Stimulated activated CD4-positive, alpha-beta T cell treated with anti-CD3 and anti-CD28 coated beads, Interleukin-4, amount 100 ng/mL, for 4 hours (primary cell): ENCODE results near the gene MKX.

Experiments
- DNase-seq, 2 experiments: peaks; one replicate each; pipeline ENCODE4 v3.0.0-alpha.2; 2020

The MKX gene

DNA sequence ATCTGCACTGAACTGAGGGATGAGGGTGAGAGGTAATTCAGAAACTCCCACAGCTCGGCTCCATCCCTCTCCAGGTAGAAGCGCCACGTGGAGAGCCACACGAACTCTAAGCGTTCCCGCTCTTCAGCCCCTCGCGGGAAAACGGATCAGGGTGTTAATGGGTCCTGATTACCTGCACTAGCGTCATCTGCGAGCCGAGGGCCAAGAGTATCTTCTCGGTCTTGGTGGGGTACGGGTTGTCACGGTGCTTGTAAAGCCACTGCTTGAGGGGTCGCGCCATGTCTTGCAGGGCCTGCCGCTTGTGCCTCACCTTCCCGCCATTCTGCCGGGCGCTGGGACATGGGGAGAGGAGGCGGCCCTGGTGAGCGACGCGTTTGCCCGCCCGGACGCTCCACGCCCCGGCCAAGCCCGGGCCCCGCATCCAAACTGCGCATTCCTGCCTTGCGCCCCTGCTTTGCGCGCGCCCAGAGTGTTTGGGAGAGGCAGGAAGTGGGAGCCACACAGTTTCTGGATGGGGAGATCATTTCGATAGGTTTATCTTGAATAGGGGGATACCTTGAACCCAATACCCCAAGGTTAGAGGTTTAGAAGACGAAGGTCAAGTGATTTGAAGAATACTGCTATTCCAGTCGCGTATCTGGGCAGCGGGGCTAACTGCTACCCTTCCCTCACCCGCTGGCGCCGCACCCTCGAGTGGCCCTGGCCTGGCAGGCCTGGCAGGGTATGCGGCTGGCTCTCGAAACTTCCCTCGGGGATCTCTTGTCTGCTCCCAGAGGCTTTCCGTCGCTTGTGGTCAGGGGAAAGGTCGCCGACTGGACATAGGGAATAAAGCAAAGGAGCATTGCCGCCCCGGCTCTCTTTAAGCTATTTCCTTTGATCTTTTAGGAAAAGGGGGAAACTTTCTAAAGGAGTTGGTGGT is 4.2 kb downstream of the MKX start:
- DNase-seq = no peak

DNA sequence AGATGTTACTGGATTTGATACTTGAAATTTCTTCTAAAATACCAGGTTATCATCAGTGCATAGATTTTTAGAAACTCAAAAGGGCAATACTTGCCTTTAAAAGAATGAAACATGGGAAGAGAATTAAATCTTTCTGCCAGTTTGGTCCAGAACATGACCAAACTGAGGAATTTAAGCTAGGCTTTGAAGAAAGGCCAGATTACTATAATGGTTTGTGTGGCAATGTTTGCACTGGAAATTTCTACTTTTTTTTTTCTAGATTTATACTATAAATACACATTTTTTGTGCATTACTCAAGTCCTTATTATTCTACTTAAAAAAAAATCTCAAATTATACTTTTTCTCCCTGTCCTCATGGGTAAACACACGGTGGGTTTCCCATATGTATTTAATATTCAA is 9.2 kb downstream of the MKX start:
- DNase-seq = no peak

DNA sequence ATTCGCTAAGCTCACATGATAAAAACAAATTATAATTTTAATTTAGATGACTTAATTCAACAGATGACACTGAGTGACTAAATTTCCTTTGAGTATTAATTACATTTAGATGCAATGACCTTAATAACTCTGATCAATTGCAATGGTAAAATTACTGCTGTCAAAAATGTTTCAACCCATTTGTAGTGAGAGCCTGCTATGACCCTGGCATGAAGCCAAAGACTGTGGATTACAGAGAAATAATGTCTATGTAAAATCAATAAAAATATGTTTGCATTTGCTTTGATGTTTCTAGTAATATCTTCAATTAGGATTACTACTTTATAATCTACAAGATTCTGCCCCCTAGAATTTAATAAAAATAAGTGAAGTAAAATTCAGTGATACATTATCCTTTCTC is 15.6 kb downstream of the MKX start:
- DNase-seq = no peak

DNA sequence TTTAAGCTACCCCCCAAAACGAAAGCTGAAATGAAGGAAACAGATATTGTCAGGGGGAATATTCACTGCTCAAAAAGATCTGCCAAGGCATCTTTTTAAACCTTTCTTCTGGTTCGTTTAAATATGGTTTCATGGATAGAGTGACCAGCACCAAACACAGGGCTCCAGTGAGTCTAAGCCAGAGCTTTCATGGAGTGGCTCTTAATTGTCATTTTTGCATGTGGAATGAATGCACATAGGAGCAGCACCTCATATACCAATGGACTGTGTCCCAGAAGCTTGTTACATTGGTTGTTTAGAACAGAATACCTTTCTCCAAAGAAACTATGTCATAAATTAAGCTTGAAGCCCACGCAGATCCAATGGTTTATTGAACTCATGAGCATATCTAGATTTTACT is 17.3 kb downstream of the MKX start:
- no peak for DNase-seq

DNA sequence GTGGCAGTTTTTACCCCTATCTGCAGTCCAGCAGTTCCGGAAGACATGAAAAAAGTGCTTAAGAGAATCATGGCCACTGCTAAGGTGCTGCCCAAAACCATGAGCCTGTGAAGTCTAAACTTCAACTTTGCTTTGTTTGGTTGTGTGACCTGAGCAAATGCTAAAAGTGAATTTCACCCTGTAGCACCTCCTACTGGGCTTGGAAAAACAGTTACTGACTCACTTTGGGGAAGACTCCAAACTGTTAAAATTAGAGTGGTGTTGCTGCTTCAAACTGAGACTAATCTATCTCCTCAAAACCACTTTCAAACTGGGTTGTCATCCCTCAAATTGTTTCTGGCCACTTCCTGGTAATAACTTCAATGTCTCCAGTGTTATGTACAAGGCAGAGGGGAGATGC is 21.3 kb downstream of the MKX start:
- no peak for DNase-seq

DNA sequence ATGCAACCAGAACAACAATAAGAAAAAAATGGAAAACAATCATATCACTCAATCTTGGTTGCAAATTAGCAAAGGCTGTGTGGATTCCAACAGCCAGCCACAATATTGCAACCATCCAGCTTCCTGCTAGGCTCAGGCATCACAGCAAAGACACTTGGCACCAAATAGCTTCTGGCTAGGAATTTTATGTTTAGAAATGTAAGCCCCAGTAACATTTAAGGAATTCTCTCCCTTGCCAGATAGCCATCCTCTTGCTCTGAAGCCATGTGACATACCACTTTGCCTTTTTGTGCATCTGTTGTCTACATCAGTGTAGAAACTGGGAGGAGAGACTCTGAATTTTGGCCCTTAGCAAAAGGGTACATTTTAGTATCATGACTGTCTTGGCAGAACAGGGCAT is 22.2 kb downstream of the MKX start:
- no peak for DNase-seq

DNA sequence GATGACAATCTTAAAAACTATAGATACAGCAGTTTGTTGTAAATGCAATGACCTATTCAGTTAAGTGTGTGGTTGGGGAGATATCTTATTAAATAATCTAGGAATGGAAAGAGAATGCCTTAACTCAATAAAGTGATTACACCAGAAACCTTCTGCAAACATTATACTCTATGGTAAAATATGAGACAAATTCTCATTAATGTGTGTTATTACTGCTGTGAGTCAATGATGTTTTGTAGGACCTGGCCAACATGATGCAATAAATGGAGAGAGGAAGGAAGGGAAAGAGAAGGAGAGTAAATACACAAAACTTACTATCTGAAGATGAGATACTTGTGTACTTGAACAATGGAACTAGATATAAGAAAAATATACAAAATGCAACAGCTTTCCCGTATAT is 25.1 kb downstream of the MKX start:
- no peak for DNase-seq

DNA sequence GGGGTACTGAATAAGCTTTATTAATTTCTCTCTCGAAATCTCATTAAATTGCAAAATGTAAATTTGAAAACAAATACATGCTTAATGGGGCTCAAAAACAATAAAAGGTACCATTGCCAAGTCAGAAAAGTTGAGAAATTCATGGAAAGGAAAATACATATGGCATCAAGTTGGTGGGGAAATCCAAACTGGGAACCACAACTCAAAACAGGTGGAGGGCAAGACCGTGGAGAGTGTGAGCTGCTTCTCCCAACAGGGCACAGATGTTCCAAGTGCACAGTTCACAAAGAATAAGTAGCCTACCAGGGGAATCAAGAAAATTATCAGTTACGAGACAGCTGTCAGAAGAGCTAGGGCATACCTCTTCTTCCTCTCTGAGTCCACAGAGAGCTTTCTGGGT is 26.6 kb downstream of the MKX start:
- no peak for DNase-seq

DNA sequence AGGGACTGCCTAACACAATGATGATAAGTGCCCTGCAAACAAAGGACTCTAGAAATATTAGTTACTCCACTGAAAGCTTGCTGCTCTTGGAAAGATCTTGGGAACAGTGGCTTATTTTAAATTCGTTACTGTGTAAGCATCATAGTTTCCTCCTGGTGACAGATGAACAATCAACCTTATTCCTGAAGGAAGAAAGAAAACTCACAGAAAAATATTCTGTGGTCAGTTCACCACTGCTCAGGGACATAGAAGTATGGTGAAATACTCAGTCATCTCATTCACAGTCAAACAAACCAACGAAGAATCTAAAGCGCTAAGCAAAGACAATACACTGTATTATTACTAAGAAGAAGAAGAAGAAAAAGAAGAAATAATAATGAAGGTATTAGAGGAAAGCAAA is 27.8 kb downstream of the MKX start:
- no peak for DNase-seq

DNA sequence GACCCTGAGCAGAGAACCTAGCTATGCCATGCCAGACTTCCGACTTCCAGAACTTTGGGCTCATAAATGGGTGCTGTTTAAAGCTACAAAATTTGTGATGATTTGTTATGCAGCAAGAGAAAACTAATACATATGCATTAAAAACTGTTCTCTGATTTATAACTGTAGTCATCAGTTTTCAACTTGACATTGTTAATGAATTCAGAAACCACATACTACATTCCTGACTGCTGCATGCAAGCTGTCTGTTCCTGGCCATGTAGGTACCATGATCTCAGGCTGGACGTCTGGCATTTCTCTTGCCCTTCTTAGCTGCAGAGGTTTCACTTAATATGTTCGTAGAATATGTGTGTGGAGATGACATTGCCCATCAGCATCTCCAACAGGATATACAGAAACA is 28.4 kb downstream of the MKX start:
- DNase-seq = no peak

DNA sequence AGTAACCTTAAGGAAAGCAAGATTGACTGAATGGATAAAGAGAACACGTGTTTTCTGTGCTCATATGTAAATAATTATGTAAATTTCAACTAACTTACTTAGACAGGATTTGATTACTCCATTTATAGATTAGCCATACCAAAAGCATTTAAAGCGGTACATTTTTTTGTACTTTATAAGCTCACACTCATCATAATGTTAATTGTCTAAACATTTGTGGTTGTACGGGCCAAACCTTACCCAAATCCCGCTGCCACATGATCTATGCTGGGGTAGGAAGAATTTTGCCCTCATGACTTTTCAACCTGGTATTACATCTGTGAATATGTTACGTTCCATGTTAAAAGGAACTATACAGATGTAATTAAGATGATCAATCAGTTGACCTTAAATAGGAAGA is 29.1 kb downstream of the MKX start:
- DNase-seq = no peak

DNA sequence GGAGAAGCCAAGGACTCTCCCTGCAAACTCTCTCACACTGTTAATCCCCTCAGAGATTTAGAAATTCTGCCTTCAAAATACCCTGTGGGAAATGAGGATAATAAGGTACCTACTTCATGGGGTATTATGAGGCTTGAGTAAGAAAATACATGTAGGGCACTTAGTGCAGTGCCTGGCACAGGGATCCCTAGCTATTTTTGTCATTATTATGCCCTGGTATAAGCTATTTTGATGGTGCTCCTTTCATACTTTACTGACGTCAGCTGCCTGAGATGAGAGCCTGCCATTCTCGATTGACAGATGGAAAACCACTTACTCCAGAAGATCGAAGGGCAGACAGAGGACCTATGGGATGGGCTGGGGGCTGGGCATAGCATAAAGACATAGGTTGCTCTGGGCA is 30.1 kb downstream of the MKX start:
- DNase-seq = no peak

DNA sequence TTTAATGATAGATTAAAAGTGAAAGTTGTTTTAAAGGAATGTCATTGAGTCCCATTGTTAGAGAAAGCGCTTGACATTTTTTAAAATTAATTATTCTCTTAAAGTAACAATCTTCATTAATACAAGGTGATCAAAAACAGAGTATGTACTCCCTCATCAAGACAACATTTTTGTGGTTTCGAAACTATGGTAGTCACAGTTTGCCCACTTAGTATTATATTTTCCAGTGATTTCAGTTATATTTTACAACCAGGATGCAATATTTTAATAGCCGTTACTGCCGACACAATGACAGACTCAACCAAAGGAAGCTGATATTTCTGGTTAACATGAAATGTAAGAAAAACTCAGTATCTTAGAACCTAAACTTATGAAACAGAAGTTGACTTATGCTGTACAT is 31.3 kb downstream of the MKX start:
- no peak for DNase-seq

DNA sequence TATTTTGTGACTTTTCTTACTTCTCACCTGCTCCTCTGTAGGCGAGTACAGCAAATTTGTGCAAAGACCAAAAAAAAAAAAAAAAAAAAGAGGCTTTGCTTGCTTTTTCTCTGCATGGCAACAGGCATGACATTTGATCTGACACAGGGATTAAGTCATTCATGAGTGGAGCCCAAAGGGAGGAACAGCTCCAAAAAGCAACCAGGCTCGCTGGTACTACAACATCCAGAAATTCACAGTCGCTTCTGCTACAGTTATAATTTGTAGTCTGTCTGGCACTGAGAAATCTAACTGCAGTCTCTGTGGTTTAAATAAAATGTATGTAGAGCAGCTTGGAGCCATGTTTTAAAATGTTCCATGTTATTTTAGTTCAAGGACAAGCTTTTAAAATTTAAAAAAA is 31.7 kb downstream of the MKX start:
- DNase-seq = no peak

DNA sequence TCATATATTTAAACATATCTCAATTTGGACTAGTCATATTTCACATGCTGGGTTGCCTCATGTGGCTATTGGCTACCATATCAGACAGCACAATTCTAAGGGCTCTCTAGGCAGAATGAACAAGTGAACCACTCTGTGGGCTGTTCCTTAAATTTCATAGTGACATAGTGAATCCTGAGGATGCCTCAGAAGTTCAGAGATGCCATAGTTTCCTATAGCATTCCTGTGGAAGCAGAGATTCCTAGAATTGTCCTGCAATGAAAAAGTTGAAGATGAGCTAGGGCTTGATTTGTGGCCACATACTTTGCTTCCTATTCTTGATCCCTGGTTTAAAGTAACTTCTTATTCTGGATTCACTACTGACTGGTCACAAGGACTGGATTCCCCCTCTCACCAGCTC is 35.6 kb downstream of the MKX start:
- no peak for DNase-seq

DNA sequence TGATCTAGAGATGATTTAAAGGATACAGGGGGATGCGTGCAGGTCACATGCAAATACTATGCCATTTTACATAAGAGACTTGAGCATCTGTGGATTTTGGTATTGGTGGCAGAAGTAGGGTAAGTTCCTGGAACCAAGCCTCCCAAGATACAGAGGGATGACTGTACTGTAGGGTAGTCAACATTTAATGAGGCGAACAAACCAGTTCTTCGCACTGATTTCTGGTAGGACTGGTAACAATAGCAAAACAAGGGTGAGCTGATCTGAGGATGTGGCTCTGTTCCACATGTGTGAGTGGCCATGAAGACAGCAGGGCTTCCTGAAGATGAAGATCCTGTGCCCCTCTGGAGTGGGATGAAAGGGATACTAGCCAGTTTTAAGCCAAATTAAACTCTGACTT is 36.3 kb downstream of the MKX start:
- DNase-seq = no peak

DNA sequence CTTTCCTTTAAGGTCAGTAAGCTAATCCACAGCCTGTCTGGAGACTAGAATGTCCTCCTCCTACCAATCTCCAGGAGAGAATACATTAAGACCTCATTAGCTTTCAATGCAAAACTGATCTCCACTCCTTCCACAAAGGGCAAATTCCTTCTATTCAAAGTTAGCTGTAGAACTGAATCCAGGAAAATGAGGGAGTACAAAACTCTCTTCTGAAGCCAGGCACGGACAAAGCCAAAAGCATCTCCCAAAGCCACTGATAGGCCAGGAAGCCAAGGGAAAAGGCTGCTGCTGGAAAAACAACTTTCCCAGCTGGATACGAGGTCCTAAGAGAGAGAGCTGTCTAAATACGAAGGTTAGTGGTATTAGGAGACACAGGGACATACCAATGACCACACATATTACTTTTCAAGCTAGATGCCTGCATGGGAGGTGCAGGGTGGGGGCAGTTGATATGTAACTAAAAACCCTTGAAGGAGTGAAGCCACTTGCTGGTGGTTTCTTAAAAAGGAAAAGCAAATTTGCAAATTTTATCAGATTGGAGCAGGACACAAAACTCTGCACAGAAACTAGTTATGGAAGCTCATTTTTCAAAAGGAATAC is 43.6 kb downstream of the MKX start:
- DNase-seq = no peak

DNA sequence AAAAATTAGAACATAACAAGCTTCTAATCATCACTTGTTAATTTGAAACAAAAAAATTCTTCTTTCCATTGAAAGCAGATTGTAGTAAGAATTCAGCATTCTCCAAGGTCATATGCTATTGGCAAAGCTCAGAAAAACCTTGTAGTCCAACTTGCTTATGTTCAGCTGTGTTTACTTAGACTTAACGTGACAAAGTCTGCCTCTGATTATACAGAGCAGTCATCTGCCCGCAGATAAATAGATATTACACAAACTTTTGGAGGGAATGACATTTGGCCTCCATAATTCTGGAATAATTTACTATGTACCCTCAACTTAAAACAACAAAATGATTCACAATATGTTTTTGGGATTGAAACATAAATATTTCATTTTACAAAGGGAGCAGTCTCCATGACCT is 45.8 kb downstream of the MKX start:
- no peak for DNase-seq

DNA sequence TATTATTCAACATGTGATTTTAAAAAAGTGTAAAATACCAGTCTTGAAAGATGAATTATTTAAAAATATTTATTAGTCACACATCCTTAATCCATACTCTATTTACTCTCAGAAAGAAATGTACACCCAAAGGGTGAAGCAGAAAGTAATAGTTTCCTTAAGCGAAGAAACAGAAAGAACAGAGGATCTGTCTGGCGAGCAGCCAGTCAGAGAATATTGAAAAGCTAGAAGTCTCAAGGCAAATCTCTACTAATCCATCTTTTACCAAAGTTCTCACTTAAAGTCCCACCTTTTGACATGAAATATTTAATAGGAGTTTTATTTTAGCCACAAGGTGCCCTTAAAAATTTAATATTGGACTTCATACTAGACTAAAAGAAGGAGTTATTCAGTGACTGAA is 46.7 kb downstream of the MKX start:
- DNase-seq = no peak

DNA sequence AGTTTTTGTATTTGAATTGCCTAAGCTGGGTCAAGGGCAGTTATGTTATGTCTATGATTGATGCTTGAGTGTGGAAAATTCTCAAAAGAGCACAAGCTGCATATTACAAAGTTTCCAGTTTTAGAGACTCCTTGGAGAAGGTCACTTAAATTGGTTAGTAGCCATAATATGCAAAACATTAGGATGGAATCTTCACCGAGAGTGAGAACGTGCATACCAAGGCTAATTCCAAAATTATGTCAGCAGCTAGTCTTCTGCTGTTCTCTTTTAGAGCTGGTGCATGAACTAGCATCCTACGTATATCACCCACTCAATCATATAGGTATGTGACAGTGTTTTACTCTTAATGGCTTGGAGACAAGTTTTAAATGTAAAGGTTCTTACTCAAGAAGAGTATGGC is 49.2 kb downstream of the MKX start:
- no peak for DNase-seq

DNA sequence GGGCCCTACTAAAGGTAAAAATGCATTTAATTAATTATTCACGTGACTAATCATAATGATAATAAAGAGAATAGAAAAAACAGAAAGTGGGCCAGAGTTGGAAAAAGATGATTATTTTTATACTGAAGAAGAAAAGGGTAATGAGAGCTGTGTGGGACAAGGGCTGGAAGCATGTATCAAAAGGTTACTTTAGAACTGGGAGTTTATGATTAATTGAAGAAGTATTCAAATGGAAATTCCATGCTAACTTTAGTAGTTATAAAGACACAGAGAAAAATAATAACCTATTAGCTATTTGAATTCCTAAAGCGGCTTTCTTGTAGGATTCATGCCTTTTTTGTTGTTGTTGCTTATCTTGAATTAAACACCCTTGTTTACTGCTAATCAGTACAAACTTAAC is 49.9 kb downstream of the MKX start:
- no peak for DNase-seq

DNA sequence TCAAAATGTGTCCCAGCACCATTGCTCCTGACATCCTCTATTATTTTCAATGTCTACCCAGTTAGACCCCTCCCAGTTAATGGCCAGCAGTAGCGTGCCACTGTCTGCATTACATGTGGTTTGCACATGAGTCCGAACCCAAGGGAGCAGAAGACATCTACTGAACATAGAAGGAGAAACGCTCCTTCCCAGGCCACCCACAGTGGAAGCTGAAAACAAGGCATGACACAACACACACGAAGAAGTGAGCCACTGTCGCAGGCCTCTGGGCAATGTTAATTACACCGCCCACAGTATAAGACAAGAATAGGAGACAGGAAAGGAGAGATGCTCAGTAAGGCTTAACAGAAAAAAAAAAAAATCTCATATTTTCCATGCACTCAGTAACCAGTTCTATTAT is 50.5 kb downstream of the MKX start:
- DNase-seq = no peak

DNA sequence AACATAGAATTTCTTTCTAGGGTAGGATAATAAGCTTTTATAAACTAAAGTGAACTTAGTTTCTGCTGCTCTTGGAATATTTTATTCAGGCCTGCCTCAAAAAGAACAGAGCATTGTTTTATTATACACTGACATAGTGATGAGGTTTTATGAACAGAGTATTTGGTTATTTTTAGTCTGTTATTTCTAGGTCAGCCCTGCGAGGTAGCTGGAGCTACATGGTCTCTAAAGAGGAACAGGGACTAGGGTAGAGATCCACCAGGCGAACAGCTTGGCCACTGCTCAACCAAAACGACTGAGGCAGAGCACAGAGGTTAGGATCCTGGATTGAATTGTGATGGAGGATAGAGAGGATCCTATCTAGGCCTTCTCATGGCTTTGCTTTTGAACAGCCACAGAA is 53.0 kb downstream of the MKX start:
- DNase-seq = no peak

DNA sequence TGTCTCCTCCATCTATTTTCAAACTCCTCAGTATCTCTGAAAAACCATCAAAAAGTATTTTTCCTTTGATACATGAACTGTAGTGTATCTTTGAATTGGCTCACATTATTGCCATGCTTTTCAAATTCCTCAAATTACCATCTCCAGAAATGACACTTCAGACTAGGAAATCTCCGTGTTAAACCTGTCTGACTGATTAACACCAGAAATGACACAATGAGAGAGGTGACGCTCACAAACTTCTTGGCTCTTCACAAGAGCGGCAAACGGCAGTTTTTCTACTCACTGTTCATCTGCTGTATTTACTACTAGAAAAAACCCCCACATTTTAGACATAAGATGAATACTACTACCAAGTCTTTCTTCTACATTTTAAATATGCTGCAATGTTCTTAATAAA is 56.6 kb downstream of the MKX start:
- no peak for DNase-seq

DNA sequence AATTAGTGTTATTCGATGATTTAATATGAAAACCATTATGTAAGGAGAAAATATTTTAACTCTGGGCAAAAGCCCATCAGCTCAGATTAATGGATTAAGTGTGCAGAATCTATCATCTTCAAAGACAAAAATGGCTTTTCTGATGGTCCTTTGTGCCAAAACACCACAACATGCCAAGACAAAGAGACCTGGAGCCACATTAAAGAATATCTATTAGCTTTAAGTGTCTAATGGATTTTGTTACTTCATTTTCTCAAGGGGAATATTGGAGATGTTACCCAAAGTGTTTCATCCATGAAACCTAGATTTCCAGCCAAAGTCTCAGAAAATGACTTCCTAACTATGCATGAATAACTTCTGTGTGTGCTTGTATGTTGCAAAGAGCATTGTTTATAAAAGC is 57.3 kb downstream of the MKX start:
- DNase-seq = no peak
